HG02610 (cell line): ENCODE measurements around the gene FBXL20.
"Not testable (repeated sequence)": the region's sequence is repeated elsewhere in the genome, so short reads cannot be mapped to it uniquely, and the experiment has no call there.

Experiments used
- ATAC-seq: cut with Tn5 transposase; IDR thresholded peaks from one replicate; pipeline ENCODE4 v1.9.1; 2021; ENCODE audit warnings: mild to moderate bottlenecking, moderate library complexity; ENCODE audit not compliant: unreplicated experiment

FBXL20 gene

GRCh38 chr17:39401412-39402243, at the start of gene FBXL20:
FBXL20 (minus strand) TSS chr17:39401626; CDS start chr17:39401402, 224 bp downstream.
- ATAC-seq: peak; percentile 65

GRCh38 chr17:39450847-39451581, 49.6 kb upstream of the FBXL20 start, which contains the start of gene MED1:
MED1 (minus strand) TSS chr17:39451263; CDS start chr17:39451062, 201 bp downstream.
- peak; percentile 87 for ATAC-seq

GRCh38 chr17:39450051-39450450, 48.6 kb upstream of the FBXL20 start:
- ATAC-seq: no peak

GRCh38 chr17:39447561-39447960, 46.1 kb upstream of the FBXL20 start:
- no peak for ATAC-seq

- ATAC-seq: no peak
These were observed 41.9 kb upstream of the FBXL20 start for GRCh38 chr17:39443326-39443725.

GRCh38 chr17:39439868-39440267, 38.4 kb upstream of the FBXL20 start:
- not testable (repeated sequence) for ATAC-seq

- ATAC-seq: no peak
These were observed 28.2 kb upstream of the FBXL20 start for GRCh38 chr17:39429600-39429999.

GRCh38 chr17:39416141-39416540, 14.7 kb upstream of the FBXL20 start:
- no peak for ATAC-seq

GRCh38 chr17:39410279-39410678, 8.9 kb upstream of the FBXL20 start:
- no peak for ATAC-seq

GRCh38 chr17:39408360-39408759, 6.9 kb upstream of the FBXL20 start:
- no peak for ATAC-seq

GRCh38 chr17:39406951-39407350, 5.5 kb upstream of the FBXL20 start:
- no peak for ATAC-seq

GRCh38 chr17:39405436-39405835, 4.0 kb upstream of the FBXL20 start:
- no peak for ATAC-seq

- no peak for ATAC-seq
These were observed 3.3 kb upstream of the FBXL20 start for GRCh38 chr17:39404542-39405378.

GRCh38 chr17:39402890-39403605, 1.6 kb upstream of the FBXL20 start:
- ATAC-seq: no peak

- peak; percentile 71 for ATAC-seq
These were observed 941 bp upstream of the FBXL20 start for GRCh38 chr17:39402244-39402889.

GRCh38 chr17:39400547-39401411, 647 bp downstream of the FBXL20 start:
- no peak for ATAC-seq

- no peak for ATAC-seq
These were observed 1.6 kb downstream of the FBXL20 start for GRCh38 chr17:39399791-39400190.

GRCh38 chr17:39393736-39394135, 7.7 kb downstream of the FBXL20 start:
- no peak for ATAC-seq

GRCh38 chr17:39391448-39391847, 10.0 kb downstream of the FBXL20 start:
- ATAC-seq: no peak
